Glutamatergic neuron (in vitro differentiated cells): ENCODE results near the gene TMEM30B. TPM values are rescaled to one million over a fixed set of nuclear protein-coding genes. Genes with fewer than 3 reads are reported as not detected.
"Not testable (repeated sequence)": the region's sequence is repeated elsewhere in the genome, so short reads cannot be mapped to it uniquely, and the experiment has no call there.

Source experiments
- DNase-seq: peaks from one replicate; pipeline ENCODE4 v3.0.0; 2022
- H3K27ac Mint-ChIP-seq: one replicate; pipeline ENCODE4 v1.8.0; 2020; ENCODE audit warnings: mild to moderate bottlenecking, mixed read lengths, inconsistent platforms; ENCODE audit not compliant: unreplicated experiment
- H3K27me3 Mint-ChIP-seq: one replicate; pipeline ENCODE4 v1.8.0; 2020; ENCODE audit warnings: mild to moderate bottlenecking, moderate library complexity, mixed read lengths, inconsistent platforms; ENCODE audit not compliant: unreplicated experiment
- H3K36me3 Mint-ChIP-seq: one replicate; pipeline ENCODE4 v1.8.0; 2020; ENCODE audit warnings: mild to moderate bottlenecking, mixed read lengths, inconsistent platforms; ENCODE audit not compliant: unreplicated experiment
- H3K4me1 Mint-ChIP-seq: one replicate; pipeline ENCODE4 v1.8.0; 2020; ENCODE audit warnings: mild to moderate bottlenecking, low read depth, mixed read lengths, inconsistent platforms; ENCODE audit not compliant: unreplicated experiment
- H3K4me3 Mint-ChIP-seq: one replicate; pipeline ENCODE4 v1.8.0; 2020; ENCODE audit warnings: mild to moderate bottlenecking, mixed read lengths, inconsistent platforms; ENCODE audit not compliant: unreplicated experiment
- H3K9me3 Mint-ChIP-seq: one replicate; pipeline ENCODE4 v1.8.0; 2020; ENCODE audit warnings: mild to moderate bottlenecking, moderate library complexity, mixed read lengths, inconsistent platforms; ENCODE audit not compliant: unreplicated experiment
- CTCF ChIP-seq: fragments of 200-600 bp; sonication (generic); IDR thresholded peaks from one replicate; pipeline ENCODE4 v1.5.0; 2021; ENCODE audit not compliant: partially characterized antibody, unreplicated experiment
- total RNA-seq: library from RNA; stranded (reverse); fragmentation: NEBNext Ultra II Directional; extraction: Animal tissue kit (Norgen Biotek cat#: 25700); gene quantifications from one replicate; pipeline ENCODE4 v1.2.1, GENCODE V29; 2021; ENCODE audit not compliant: unreplicated experiment

Gene TMEM30B
- total RNA-seq, 1 donor from 2014 or later, result not detected

- no peak overlapping the region for H3K4me3 Mint-ChIP-seq
- H3K9me3 Mint-ChIP-seq, result peaks cover 4% of the 10 kb centered on the region
- H3K36me3 Mint-ChIP-seq, result peaks cover 12% of the 10 kb centered on the region
- no peak overlapping the region for H3K27ac Mint-ChIP-seq
- peaks cover 15% of the 10 kb centered on the region for H3K4me1 Mint-ChIP-seq
- peaks cover 2% of the 10 kb centered on the region for H3K27me3 Mint-ChIP-seq
- DNase-seq, result no peak
- no peak for TF ChIP-seq CTCF
These were observed 37.1 kb downstream of the TMEM30B start for GRCh38 chr14:61244009-61244408.

- DNase-seq, result no peak
- peaks cover 25% of the 10 kb centered on the region for H3K4me1 Mint-ChIP-seq
- peaks cover 12% of the 10 kb centered on the region for H3K36me3 Mint-ChIP-seq
- peaks cover 2% of the 10 kb centered on the region for H3K27me3 Mint-ChIP-seq
- no peak overlapping the region for H3K4me3 Mint-ChIP-seq
- peaks cover 4% of the 10 kb centered on the region for H3K9me3 Mint-ChIP-seq
- TF ChIP-seq CTCF, result no peak
- peak overlapping the region; percentile 95 for H3K27ac Mint-ChIP-seq
These were observed 40.9 kb downstream of the TMEM30B start for GRCh38 chr14:61240206-61240605.

DNA sequence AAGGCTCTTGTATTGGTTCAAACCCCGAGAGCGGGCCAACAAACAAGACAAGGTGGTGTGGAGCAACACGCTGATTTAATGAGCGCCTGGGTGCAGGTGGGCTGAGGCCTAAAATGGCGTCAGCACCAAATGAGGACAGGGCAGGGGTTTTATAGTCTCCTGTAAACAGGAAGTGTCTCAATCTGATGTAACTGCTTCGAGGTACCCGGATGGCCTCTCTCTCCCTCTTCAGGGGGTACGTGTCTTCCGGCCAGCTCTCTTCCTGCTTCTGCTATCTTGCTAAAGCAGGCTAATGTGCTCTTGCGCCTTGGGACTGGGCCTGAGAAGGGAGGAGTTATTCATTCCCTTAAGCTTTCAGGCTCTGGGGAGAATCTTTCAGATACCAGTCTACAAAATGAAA, 41.9 kb downstream of the TMEM30B start:
- peak overlapping the region; percentile 54 for H3K4me3 Mint-ChIP-seq

GRCh38 chr14:61238611-61239245, 42.4 kb downstream of the TMEM30B start:
- no peak for TF ChIP-seq CTCF
- H3K27me3 Mint-ChIP-seq, result peaks cover 2% of the 10 kb centered on the region
- peaks cover 12% of the 10 kb centered on the region for H3K36me3 Mint-ChIP-seq
- H3K27ac Mint-ChIP-seq, result peak overlapping the region; percentile 95
- peak overlapping the region; percentile 54 for H3K4me3 Mint-ChIP-seq
- no peak for DNase-seq
- peaks cover 7% of the 10 kb centered on the region for H3K9me3 Mint-ChIP-seq
- peaks cover 24% of the 10 kb centered on the region for H3K4me1 Mint-ChIP-seq

More for the DNA sequence above, 41.9 kb downstream of the TMEM30B start:
- Mint-ChIP-seq H3K4me1 (peaks cover 28% of the 10 kb centered on the region), H3K27ac (peak overlapping the region; percentile 95), H3K36me3 (peaks cover 12% of the 10 kb centered on the region)
- not testable (repeated sequence) for H3K27me3 Mint-ChIP-seq, H3K9me3 Mint-ChIP-seq, DNase-seq

- Mint-ChIP-seq H3K27me3 (peaks cover 2% of the 10 kb centered on the region), H3K36me3 (no peaks in the 10 kb centered on the region), H3K4me3 (no peak overlapping the region), H3K4me1 (peaks cover 30% of the 10 kb centered on the region), H3K27ac (no peak overlapping the region), H3K9me3 (peaks cover 4% of the 10 kb centered on the region)
- DNase-seq, result no peak
- no peak for TF ChIP-seq CTCF
These were observed 46.8 kb downstream of the TMEM30B start for GRCh38 chr14:61234215-61234916.
